HG02943 (cell line): ENCODE results near the gene MIOS.

Source experiments
- ATAC-seq: cut with Tn5 transposase; IDR thresholded peaks from one replicate; pipeline ENCODE4 v1.9.1; 2021; ENCODE audit warnings: mild to moderate bottlenecking, low read depth, moderate library complexity; ENCODE audit not compliant: unreplicated experiment

Gene MIOS

GRCh38 chr7:7566651-7567611 lies at the start of gene MIOS:
Gene MIOS (plus strand): TSS chr7:7566884. CDS start chr7:7572476, 5,592 bp downstream.
- peak; percentile 63 for ATAC-seq

GRCh38 chr7:7517754-7518153 lies 48.9 kb upstream of the MIOS start:
- ATAC-seq: no peak

GRCh38 chr7:7519056-7519455 lies 47.6 kb upstream of the MIOS start:
- no peak for ATAC-seq

- ATAC-seq: no peak
Observed at GRCh38 chr7:7519528-7519927, 47.2 kb upstream of the MIOS start.

- no peak for ATAC-seq
Observed at GRCh38 chr7:7521259-7521658, 45.4 kb upstream of the MIOS start.

GRCh38 chr7:7522421-7522820 lies 44.3 kb upstream of the MIOS start:
- ATAC-seq: no peak

- no peak for ATAC-seq
Observed at GRCh38 chr7:7524121-7524520, 42.6 kb upstream of the MIOS start.

GRCh38 chr7:7526006-7526405 lies 40.7 kb upstream of the MIOS start:
- ATAC-seq: no peak

- no peak for ATAC-seq
Observed at GRCh38 chr7:7527047-7527446, 39.6 kb upstream of the MIOS start.

- ATAC-seq: no peak
Observed at GRCh38 chr7:7529328-7529727, 37.4 kb upstream of the MIOS start.

- ATAC-seq: no peak
Observed at GRCh38 chr7:7533831-7534430, 32.8 kb upstream of the MIOS start.

GRCh38 chr7:7535691-7536090 lies 31.0 kb upstream of the MIOS start, which contains the start of gene COL28A1:
Gene COL28A1 (minus strand): TSS chr7:7535873. CDS start chr7:7532875, 2,998 bp downstream.
- no peak for ATAC-seq

- ATAC-seq: no peak
Observed at GRCh38 chr7:7536396-7537019, 30.2 kb upstream of the MIOS start.

- no peak for ATAC-seq
Observed at GRCh38 chr7:7537711-7538110, 29.0 kb upstream of the MIOS start.

GRCh38 chr7:7539152-7539551 lies 27.5 kb upstream of the MIOS start:
- ATAC-seq: no peak

- no peak for ATAC-seq
Observed at GRCh38 chr7:7539711-7540110, 27.0 kb upstream of the MIOS start.

GRCh38 chr7:7542251-7542835 lies 24.3 kb upstream of the MIOS start:
- ATAC-seq: no peak

- no peak for ATAC-seq
Observed at GRCh38 chr7:7548407-7548806, 18.3 kb upstream of the MIOS start.

- no peak for ATAC-seq
Observed at GRCh38 chr7:7550663-7551062, 16.0 kb upstream of the MIOS start.

- ATAC-seq: no peak
Observed at GRCh38 chr7:7552199-7552598, 14.5 kb upstream of the MIOS start.

- ATAC-seq: no peak
Observed at GRCh38 chr7:7553386-7553785, 13.3 kb upstream of the MIOS start.
